Right renal cortex interstitium (tissue), 3 donors: Measurements from ENCODE around the gene ABCF2. TPM values are rescaled to one million over a fixed set of nuclear protein-coding genes. Genes with fewer than 3 reads are reported as not detected.

ENCODE experiments used
- DNase-seq, 3 donors: peaks; one replicate each; pipeline ENCODE4 v3.0.0-alpha.2; 2013; ENCODE audit warnings: low read depth in 3 of 3, low spot score in 2 of 3
- polyA plus RNA-seq, 3 donors: library from polyadenylated mRNA; unstranded; fragments of 120-200 nt; gene quantifications; one replicate each; pipeline ENCODE4 v1.2.1, GENCODE V29; 2013; ENCODE audit not compliant: insufficient read length in 3 of 3

ABCF2 gene
- polyA plus RNA-seq, 3 donors, result 23.3 to 24.8 (median 24.3) TPM

DNA sequence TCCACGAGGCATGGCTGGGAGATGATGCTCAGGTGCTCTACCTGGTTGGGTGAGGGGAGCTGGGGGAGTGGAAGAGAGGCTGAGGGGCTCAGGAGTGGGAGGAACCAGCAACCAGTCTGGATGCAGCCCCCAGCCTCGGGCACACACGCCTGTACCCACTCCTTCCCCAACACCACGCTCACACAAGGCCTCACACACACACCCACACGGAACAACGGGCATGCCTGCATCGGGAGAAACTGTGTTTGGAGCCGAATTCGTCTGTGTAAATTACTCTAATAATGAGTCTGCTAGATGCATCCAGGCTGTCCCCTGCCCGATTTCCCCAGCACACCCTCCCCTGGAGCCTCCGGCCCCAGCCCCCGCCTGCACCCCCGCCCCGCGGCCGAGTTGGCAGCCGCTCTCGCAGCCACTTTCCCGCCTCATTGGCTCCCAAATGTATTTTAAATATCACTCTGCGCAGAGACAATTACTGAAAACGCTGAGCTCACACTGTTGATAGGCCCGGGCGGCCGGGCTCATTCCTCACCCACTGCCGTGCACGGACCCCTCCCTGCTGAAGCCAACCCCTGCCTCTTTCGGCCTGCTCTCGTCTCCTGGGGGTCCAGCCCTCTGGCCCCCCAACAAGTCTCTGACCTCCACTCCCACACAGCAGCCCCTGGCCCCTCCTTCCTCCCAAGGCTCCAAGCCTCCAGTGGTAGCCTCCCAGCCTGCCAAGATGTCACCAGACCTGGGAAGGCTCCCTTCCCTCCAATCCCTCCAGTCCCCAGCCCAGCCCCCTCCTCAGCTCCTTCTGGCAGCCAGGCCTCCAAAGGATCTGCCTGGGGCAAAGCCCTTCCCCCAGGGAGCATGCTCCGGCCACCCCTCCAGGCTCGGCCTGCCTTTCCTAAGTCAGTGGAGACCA is 27.8 kb downstream of the ABCF2 start:
- peak in 1 of 3 donors; percentile 18 for DNase-seq

DNA sequence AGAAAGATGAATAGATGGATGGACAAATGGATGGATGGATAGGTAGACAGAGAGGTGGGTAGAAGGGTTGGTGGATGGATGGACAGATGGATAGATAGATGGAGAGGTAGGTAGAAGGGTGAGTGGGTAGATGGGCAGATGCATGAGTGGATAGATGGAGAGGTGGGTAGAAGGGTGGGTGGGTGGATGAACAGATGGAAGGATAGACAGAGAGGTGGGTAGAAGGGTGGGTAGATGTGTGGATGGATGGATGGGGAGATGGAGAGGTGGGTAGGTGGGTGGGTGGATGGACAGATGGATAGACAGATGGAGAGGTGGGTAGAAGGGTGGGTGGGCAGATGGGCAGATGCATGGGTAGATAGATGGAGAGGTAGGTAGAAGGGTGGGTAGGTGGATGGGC is 29.1 kb downstream of the ABCF2 start:
- no peak for DNase-seq

DNA sequence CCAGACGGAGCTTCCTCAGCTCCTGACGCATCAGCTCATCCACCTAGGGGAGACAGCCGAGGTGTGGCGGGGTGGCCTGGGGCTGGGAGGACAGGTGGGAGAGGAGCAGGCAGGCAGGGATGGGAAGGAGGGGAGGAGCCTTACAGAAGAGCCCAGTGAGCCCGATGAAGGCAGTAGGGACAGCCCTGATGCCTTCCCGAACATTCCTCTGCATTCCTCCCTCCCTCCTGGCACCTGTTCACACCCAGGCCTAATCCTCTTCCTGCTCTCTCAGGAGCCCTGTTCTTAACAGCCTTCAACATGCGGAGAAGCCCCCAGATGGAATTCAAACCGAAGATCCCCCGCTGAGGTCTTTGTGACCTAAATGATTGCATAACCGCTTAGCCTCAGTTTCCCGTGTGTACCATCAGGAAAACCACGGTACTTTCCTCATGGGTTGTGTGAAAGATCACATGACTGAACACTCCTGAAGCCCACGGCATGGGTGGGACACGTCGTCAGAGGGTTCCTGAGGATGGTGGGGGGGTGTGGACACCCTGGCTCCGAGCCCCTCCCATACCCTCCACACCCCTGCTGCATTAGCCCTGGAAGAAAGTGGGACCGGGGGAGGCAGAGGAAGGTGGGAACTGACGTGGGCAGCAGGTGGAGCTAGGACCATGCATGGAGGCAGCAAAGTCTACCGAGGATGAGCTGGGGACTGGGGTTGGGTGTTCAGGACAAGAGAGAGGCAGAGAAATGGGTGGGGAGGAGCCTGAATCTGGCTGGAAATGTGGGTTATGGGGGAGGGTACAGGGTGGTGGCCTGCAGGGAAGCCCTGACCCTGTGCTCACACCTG is 31.2 kb downstream of the ABCF2 start:
- no peak for DNase-seq

DNA sequence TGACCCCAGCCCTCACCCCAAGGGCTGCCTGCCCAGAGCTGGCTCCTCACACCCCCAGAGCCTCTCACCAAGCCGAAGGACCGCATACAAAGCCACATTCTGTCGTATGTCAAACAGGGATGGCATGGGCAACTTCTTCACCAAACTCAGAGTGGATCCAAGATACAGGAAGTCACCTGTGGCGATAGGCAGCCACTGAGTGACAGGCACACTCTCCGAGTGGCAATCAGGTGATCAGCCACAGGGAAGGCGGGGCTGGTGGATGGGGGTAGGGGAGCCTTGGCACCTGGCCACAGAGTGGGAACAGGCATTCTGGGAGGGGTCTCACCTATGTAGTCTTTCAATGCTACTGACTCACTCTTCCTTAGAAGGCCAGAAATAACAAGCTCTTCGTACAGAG is 32.8 kb downstream of the ABCF2 start:
- DNase-seq, result no peak

DNA sequence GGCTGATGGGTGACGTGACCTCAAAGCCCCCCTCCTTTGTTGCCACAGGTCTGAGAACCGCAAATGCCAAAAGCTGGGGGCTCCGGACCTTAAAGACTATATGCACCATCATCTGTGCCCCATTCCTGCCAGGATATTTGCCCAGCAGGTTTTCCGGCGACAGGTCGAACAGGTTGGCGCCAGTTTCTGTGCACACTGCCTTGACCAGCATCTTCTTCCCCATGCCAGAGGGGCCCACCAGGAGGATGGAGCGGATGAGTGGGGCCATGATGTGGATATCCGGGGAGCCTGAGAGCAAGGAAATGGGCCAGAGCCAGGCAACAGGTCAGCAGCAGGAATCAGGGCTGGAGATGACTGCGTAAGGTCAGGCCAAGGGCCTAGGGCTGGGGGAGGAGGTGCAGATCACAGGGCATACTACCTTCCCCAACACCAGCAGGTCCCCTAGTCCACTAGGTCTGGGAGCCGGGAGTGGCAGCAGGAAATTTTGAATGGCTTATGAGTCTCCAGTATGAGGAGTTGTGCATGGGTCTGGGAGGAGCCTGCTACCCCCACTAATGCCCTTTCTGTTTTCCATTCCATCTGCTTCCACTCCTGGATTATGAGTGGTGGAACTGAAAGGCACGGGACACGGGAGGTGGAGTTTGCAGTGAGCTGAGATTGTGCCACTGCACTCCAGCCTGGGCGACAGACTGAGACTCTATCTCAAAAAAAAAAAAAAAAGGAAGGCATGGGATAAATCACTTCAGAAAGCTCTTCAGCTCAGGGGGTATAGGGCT is 33.6 kb downstream of the ABCF2 start:
- no peak for DNase-seq

DNA sequence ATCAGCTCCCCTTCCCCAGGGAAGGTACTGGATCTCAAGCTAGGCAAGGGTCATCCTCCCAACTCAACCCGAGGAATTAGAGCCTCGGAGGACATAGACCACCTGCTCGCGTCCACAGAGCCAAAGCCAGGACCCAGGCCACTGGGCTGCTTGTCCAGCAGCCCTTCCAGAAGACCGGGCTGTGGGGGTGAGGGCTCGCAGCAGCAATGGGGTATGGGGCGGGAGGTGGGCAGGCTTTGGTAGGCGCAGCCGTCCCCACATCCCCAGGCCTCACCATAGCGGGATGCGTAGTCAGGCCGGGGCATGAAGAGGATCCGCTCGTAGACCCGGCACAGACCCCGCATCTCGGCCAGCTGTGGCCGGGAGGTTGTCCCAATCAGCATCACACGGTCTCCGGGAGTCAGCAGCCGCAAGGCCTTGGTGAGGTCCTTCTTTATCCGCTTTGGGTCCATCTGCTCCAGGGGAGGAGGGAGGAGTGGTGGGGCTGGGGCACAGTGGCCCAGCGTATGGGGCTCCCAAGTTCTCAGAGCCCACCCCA is 34.9 kb downstream of the ABCF2 start:
- no peak for DNase-seq

DNA sequence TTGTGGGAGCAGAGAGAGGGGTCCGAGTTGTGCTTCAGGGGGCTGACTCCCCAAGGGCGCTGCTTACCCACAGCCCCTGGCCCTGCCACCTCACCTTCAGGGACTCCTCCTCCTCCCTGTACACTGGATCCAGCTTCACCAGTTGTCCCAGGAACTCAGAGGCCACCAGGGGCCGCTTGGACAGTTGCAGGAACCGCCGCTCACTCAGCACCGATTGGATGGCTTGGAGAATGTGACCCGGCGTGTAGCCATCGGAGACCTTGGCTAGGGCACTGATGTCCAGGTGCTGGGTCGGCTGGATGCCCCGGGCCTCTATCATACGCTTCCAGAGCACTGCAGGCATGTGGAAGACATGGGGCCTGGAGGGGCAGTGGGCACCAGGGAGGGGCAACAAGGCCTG is 35.5 kb downstream of the ABCF2 start:
- DNase-seq, result no peak

DNA sequence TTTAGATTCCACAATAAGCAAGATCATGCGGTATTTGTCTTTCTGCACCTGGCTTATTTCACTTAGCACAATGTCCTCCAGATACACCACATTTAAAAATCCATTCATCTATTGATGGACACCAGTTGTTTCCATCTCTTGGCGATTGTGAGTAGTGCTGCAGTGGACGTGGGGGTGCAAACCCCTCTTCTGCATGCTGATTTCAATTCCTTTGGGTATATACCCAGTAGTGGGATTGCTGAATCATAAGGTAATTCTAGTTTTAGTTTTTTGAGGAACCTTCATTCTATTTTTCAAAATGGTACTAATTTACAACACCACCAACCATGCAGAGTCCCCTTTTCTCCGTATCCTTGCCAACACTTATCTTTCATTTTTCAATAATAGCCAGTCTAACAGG is 38.0 kb downstream of the ABCF2 start:
- DNase-seq, result no peak

DNA sequence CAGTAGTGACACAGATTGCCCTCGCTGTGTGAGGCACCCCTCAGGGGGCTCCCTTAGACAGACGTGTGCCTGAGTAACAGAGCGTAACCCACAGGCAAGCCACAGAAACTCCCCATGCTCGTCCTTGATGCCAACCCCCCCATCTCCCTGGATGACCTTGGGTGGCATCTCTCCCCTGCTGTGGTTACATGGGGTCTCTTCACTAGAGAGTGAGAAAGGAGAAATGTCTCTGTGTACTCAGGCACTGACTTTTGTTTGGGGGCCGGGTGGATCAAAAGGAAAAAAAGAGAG is 38.8 kb downstream of the ABCF2 start:
- DNase-seq, result no peak

DNA sequence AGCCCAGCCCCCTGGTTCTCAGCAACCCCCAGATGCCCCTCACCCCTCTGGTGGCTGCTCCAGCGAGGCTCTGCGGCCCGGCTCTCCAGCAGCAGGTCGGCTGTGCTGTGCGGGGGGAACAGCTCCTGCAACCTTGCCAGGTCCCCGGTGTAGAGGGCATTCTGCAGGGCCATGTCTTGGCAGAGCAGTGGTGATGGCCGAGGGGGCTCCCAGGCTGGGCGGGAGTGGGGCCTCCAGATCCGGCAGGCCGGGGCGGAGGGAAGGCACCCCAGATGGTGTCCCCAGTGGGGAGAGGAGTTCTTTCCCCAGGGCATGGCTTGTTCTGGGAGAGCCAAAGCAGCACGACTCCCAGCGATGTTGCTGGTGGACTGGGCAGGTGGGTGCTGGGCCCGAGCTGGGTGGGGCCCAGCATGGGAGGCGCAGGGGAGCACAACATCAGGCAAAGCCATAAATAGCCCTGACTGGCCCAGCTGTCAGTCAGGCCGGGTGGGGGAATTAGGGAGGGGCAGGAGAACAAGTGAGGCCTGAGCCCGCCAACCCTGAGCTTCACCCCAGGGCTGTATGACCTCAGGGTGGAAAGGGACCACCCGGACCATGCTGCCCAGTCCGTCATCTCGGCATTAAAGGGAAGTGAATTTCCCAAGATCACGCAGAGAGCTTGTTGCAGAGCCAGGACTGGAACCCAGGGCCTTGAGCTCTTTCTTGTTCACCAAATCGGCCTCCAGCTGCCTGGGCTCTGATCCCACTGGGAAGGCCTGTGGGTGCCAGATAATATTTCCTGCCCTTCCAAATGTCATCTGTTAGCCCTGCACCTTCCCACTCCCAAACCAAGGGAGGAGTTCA is 39.4 kb downstream of the ABCF2 start:
- no peak for DNase-seq

DNA sequence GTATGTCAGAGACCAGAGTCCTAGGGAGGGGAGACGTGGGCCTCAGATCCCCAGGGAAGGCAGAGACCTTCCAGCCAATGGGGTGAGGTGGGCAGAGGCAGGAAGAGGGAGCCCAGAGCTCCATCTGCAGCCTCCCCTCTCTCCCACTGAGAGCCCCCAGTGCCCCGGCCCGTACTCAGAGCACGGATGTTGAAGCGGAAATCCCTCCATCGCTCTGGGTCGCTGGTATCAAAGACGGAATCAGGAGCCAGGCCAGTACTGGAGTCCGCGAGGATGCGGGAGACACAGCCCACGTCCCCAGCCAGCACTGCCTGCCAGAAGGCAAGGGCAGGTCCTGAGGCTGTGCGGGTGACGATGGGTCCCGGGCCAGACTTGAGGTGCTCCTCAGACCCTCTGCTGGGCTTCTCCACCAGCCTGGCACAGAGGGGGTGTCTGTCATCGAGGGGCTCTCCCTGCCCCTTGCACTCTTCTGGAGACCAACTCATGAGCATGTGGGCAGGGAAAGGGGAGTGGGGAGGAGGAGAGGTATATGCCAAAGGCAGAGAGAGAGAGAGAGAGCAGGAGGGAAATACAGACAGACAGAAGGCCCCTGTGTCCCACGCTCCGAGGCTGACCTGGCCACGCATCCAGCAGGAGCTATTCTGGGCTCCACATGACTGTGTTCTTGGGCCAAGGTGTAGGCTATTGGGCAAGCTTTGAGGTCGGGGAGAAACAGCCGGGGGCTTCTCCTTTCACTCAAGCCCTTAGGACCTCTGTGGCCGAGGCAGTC is 40.2 kb downstream of the ABCF2 start, which contains the start of gene ASB10:
ASB10 (minus strand) TSS at position 611 of the 769 bp plus-strand sequence; CDS start at position 491, 120 bp downstream.
- no peak for DNase-seq

DNA sequence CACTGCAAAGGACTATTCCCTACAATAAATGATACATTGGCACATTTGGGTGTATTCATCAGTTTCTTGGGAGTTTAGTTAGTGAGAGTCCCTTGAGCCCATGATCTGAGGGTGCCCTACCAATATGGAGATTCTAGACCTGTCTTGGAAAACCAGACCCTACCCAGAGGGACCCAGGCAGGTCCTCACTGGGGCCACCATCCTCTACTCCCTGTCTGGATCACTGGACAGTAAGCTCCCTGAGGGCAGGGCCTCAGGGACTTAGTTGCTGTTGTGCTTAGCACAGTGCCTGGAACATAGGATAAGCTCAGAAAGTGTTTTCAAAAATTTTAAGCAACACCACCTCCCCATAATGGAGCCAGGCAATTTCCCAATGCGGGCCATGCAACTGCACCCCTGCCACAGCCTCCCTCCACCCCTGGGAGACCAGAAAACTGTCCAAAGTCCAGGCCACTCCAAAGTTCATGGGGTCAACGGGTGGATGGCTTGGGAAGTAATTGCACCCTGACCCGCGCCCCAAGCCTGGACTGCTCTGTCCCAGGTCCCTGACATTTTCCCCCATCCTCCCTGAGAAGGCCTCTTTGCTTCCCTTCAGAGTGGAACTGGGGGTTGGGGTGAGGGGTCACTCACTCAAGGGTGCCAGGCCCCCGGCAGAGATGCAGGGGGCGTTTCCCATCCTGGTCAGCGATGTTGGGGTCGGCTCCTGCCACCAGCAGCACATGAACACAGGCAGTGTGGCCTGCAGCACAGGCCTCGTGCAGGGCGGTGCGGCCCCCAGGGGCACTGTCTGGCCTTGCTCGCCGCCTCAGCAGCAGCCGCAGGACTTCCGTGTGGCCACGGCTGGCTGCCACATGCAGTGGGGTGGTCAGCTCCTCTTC is 41.0 kb downstream of the ABCF2 start:
- no peak for DNase-seq

DNA sequence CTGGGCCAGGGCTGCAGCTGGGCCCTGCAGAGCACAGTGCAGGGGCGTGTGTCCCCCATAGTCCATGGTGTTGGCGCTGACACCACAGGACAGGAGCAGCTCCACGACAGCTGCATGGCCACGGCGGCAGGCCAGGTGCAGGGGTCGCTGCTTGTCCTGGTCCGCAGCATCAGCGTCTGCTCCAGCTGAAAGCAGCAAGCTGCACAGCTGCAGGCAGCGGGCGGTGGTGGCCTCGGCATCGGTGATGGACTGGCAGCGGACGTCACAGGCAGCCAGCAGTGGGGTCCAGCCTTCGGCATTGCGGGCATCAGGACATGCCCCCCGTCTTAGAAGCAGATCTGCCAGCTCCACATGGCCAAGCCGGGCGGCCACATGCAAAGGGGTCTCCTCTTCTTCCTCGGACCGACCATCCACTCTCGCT is 46.0 kb downstream of the ABCF2 start:
- no peak for DNase-seq

DNA sequence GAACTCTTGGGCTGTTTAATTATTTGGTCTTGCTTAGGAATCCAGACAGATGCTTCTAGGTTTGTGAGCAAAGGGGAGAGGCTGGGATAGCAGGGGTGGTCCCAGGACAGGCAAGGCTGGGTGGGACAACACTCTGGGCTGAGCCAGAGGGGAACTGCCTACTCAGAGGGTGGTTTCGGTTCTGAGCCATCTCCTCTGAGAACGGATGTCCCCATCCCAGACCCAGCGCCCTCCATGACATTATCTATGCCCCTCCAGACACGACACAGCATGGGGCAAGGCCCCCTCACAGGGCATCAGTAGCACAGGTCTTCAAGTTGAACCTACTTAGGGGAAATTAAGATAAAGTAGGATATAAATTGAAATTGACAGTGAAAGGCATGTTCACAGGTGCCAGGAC is 47.1 kb downstream of the ABCF2 start:
- no peak for DNase-seq

DNA sequence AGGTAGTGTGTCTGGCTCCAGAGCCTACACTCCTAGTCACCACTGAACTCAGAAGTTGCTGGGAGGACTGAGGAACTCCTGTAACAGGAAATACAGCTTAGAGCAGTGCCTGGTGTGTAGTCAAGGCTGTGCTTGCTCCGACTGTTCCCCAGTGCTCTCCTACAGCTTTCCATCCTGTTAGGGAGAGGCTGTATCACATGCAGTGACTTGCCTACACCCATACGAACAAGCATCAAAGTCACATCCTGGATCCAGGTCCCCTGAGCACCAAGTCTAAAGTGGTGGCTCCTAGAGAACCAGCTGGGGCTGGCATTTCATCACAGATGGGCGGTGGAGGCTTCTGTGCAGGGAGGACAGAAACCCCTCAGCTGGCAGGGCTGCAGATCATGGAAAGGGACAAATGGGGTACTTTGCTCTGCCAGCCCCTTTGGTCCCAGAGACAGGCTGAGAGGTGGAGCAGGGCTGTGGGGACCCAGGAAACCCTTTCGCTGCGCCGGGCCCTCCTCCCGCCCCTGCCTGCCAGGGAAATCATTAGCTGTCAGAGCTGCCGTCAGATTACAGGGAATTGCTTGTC is 47.6 kb downstream of the ABCF2 start:
- DNase-seq, result no peak

DNA sequence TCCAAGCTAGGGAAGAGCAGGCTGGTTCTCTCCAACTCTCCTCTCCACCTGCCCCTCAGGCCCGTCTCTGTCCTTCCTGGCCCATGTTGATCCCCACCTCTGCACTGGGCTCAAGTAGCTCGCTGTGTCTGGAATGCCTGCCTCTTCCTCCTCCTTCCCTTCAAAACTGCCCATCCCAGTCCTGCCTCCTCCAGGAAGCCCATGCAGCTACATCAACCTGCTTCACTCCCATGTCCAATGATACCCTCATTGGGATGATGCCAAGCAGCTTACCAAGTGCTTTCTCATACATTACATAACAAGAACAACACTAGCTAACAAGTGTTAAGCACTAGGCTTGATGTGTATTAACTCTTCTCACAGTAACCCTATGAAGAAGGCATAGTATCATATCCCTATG is 48.2 kb downstream of the ABCF2 start:
- no peak for DNase-seq

DNA sequence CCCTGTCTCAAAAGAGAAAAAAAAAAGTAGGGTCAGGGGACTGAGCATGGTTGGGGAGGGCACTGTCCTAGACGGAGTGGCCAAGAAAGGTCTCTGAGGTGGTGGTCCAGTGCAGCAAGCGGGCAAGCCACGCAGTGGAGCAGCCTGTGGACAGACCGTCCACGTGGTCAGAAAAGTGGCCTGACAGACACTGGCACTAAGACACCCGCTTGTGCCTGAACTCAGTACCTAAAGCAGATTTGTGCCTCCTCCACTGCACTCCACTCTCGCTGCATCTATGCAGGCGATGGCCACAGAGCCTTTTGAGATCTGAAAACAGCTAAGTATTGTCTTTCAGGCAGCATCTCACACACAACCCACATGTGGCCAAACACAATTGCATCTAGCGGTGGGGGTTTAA is 48.8 kb downstream of the ABCF2 start:
- DNase-seq, result no peak

DNA sequence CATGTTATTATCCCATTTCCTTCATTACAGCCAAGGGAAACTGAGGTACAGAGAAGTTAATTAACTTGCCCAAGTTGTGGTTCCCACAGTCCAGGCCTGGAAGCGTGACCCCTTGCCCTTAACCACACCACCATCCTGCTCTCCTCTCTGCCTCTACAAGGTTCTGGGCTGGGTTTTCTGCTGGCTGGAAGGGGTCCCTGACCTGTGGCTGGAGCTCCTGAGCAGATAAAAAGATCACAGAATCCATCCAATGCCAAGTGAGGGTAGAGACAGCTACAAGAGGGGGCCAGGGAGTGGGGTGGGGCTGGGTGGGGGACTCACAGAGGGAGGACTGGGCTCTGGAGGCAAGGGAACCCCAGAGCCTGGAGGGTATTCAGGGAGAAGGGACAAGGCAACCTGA is 49.7 kb downstream of the ABCF2 start:
- DNase-seq, result no peak
